Stimulated activated CD8-positive, alpha-beta memory T cell treated with anti-CD3 and anti-CD28 coated beads, Interleukin-15, amount 100 ng/mL, for 24 hours (primary cell): ENCODE results near the gene ITGA11.

Source experiments
- DNase-seq: peaks from one replicate; pipeline ENCODE4 v3.0.0-alpha.2; 2020; ENCODE audit warnings: low read depth

The ITGA11 gene

GRCh38 chr15:68262514-68263356 is 169.2 kb downstream of the ITGA11 start:
- DNase-seq: no peak

DNA sequence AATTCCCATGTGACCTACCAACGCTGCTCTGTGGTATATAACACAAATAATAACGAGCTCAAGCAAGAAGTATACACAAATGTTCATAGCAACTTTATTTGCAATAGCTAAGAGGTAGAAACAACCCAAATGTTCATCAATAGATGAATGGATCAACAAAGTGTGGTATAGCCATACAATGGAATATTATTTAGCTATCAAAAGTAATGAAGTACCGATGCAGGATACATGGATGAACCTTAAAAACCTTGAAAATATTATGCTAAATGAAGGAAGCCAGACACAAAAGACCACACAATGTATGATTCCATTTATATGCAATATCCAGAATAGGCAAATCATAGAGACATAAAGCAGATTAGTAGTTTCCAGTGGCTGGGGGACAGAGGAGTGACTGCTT is 170.0 kb downstream of the ITGA11 start:
- DNase-seq: no peak

DNA sequence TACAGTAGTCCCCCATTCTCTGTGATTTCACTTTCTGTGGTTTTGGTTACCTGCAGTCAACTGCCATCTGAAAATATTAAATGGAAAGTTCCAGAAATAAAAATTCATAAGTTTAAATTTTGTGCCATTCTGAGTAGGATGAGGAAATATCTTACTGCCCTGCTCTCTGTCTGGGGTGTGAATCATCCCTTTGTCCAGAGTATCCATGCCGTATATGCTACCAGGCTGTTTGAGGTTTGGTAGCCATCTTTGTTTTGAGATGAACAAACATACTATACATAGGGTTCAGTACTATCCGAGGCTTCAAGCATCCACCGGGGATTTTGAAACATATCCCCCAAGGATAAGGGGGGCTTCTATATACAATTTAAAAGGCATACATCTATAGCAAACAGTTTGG is 170.7 kb downstream of the ITGA11 start:
- DNase-seq: no peak

- no peak for DNase-seq
Measured at GRCh38 chr15:68259883-68260282, 172.1 kb downstream of the ITGA11 start.

- no peak for DNase-seq
Measured at GRCh38 chr15:68258692-68259091, 173.3 kb downstream of the ITGA11 start.

GRCh38 chr15:68256675-68257450 is 175.1 kb downstream of the ITGA11 start:
- DNase-seq: peak; percentile 7

DNA sequence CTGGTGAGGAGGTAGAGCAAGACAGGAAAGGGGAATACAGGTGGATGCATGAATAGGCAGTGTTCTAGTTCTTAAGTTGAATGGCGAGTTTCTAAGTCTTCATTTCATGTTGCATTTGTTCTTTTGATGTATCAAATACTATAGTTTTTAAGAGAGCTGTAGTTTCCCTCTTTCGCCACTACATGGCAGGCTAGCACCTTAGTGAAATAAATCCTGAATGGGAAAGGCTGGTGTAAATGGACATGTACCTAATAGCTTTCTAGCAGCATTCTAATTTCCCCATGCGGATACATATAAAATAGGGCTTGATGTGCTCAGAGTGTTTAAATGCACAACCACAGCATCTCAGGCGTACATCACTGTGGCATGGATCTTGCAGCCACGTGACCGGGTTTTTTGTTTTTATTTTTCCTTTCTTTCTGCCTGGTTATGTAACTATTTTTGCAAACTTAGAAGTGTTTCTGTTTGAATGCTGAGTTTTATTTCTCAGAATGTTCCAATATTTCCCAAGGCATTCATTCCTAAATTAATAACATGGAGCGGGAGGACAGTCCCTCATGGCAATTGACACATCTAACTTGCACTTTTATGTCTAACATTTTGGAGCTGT is 178.9 kb downstream of the ITGA11 start:
- no peak for DNase-seq

DNA sequence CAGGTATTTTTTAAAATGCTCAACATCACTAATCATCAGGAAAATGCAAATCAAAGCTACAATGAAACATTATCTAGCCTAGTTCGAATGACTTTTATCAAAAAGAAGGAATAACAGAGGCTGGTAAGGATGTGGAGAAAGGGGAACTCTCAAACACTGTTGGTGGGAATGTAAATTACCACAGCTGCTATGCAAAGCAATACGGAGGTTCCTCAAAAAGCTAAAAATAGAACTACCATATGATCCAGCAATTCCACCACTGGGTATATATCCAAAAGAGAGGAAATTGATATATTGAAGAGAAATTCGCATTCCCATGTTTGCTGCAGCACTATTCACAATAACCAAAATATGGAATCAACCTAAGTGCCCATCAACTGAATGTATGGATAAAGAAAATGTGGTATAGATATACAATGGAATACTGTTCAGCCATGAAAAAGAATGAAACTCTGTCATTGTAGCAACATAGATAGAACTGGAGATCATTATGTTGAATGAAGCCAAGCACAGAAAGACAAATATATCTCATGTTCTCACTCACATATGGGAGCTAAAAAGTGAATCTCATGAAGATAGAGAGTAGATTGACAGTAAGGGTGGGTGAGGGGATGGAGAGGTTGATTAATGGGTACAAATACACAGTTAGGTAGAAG is 182.8 kb downstream of the ITGA11 start:
- DNase-seq: no peak
